HG03460 (cell line): ENCODE measurements around the gene DUSP23.

ENCODE experiments used
- ATAC-seq: cut with Tn5 transposase; IDR thresholded peaks from one replicate; pipeline ENCODE4 v1.9.1; 2021; ENCODE audit not compliant: unreplicated experiment

DUSP23 gene

GRCh38 chr1:159780583-159781582 lies at the start of gene DUSP23:
Gene DUSP23, plus strand, starts transcription at chr1:159780962. Its CDS starts 139 bp downstream, at chr1:159781101.
- ATAC-seq, result peak; percentile 99

- no peak for ATAC-seq
Measured at GRCh38 chr1:159737238-159737916, 43.4 kb upstream of the DUSP23 start.

- ATAC-seq, result no peak
Measured at GRCh38 chr1:159743651-159744410, 36.9 kb upstream of the DUSP23 start.

GRCh38 chr1:159746666-159747065 lies 34.1 kb upstream of the DUSP23 start:
- ATAC-seq, result no peak

GRCh38 chr1:159748370-159748769 lies 32.4 kb upstream of the DUSP23 start:
- ATAC-seq, result no peak

- no peak for ATAC-seq
Measured at GRCh38 chr1:159749630-159750029, 31.1 kb upstream of the DUSP23 start.

GRCh38 chr1:159750621-159751020 lies 30.1 kb upstream of the DUSP23 start:
- ATAC-seq, result no peak

GRCh38 chr1:159751031-159751430 lies 29.7 kb upstream of the DUSP23 start:
- ATAC-seq, result no peak

GRCh38 chr1:159752135-159752580 lies 28.6 kb upstream of the DUSP23 start:
- no peak for ATAC-seq

- ATAC-seq, result no peak
Measured at GRCh38 chr1:159753386-159753785, 27.4 kb upstream of the DUSP23 start.

- no peak for ATAC-seq
Measured at GRCh38 chr1:159755451-159756007, 25.2 kb upstream of the DUSP23 start.

- ATAC-seq, result no peak
Measured at GRCh38 chr1:159756397-159756796, 24.4 kb upstream of the DUSP23 start.

GRCh38 chr1:159763686-159764085 lies 17.1 kb upstream of the DUSP23 start:
- ATAC-seq, result no peak

- ATAC-seq, result no peak
Measured at GRCh38 chr1:159765806-159766205, 15.0 kb upstream of the DUSP23 start.

GRCh38 chr1:159771127-159771895 lies 9.5 kb upstream of the DUSP23 start:
- ATAC-seq, result no peak

GRCh38 chr1:159774465-159774864 lies 6.3 kb upstream of the DUSP23 start:
- no peak for ATAC-seq

- no peak for ATAC-seq
Measured at GRCh38 chr1:159775716-159776115, 5.0 kb upstream of the DUSP23 start.

- no peak for ATAC-seq
Measured at GRCh38 chr1:159778266-159778665, 2.5 kb upstream of the DUSP23 start.

GRCh38 chr1:159779403-159779851 lies 1.3 kb upstream of the DUSP23 start:
- no peak for ATAC-seq

GRCh38 chr1:159781992-159782391 lies 1.2 kb downstream of the DUSP23 start:
- ATAC-seq, result no peak
